ENCODE measurements around the gene C2CD5. TPM values are rescaled to one million over a fixed set of nuclear protein-coding genes. Genes with fewer than 3 reads are reported as not detected.

The C2CD5 gene
- total RNA-seq (26.5 TPM), polyA plus RNA-seq (45.7 TPM)
- long read RNA-seq, donor 1 = 0 reads
- long read RNA-seq, donor 2 = 0 reads
- long read RNA-seq, donor 3, partial matches to known transcripts = 17 of 19 reads
- long read RNA-seq, donor 3, other reads (novel, unspliced or antisense) = 0 of 19 reads
- long read RNA-seq, donor 4, partial matches to known transcripts = 0 of 1 reads
- long read RNA-seq, donor 4, other reads (novel, unspliced or antisense) = 0 of 1 reads
- long read RNA-seq, donor 5, full-length matches to known transcripts = 1 of 15 reads
- long read RNA-seq, donor 5, partial matches to known transcripts = 14 of 15 reads
- long read RNA-seq, donor 5, other reads (novel, unspliced or antisense) = 0 of 15 reads
- long read RNA-seq, donor 6, full-length matches to known transcripts = 1 of 1 reads
- long read RNA-seq, donor 6, partial matches to known transcripts = 0 of 1 reads
- long read RNA-seq, donor 6, other reads (novel, unspliced or antisense) = 0 of 1 reads
- long read RNA-seq, donor 7, full-length matches to known transcripts = 7 of 7 reads
- long read RNA-seq, donor 7, partial matches to known transcripts = 0 of 7 reads
- long read RNA-seq, donor 7, other reads (novel, unspliced or antisense) = 0 of 7 reads
- long read RNA-seq, donor 8, partial matches to known transcripts = 0 of 1 reads
- long read RNA-seq, donor 8, other reads (novel, unspliced or antisense) = 0 of 1 reads
- long read RNA-seq, donor 9, full-length matches to known transcripts = 2 of 2 reads
- long read RNA-seq, donor 9, partial matches to known transcripts = 0 of 2 reads
- long read RNA-seq, donor 9, other reads (novel, unspliced or antisense) = 0 of 2 reads
- long read RNA-seq, donor 10, full-length matches to known transcripts = 1 of 1 reads
- long read RNA-seq, donor 10, partial matches to known transcripts = 0 of 1 reads
- long read RNA-seq, donor 10, other reads (novel, unspliced or antisense) = 0 of 1 reads

DNA sequence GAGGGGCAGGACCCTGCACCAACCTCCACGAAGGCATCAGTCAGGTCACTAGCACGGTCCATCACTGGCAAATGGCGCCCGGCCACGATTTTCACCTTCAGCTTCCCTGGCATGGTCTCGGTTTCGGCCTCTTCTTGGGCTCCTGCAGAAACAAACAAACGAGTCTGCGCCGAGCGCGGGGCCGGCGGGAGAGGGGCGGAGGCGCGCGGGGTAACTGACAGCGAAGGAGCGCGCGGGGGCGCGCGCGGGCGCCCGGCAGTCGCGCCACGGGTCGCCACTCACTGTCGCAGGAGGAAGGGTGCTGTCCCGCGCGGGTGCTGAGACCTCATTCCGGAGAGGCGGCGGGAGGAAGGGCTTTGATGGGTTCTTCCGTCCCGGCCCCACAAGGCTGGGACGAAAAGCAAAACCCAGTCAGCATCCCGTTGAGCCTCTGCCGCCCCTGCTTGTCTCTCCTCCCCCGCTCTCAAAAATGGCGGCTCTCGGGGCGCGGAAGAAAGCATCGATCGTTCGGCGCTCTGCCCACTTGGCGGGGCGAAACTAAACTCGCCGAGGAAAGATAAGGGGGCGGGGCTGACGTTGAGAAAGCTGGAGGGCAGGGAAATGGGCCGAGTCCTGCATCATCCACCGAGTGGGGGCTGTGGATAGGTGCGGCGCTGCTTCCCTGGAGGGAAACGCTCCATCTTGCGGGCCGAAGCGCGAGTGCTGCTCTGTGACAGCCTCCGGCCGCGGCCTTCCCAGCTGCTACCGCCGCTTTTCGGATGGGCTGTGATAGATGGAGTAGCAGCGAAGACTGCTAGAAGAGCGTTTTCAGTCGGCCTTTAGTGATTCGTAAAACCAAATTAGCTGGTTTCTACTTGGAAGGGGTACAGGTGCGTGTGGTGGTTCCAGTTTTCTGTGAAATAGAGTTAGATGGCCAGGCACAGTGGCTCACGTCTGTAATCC is at the start of gene C2CD5:
Gene C2CD5, minus strand, starts transcription at position 505 of the 942 bp plus-strand sequence. Its CDS starts 392 bp downstream, at position 113.
- peak; percentile 92 to 99 (median 96) for DNase-seq (ENCODE audit: low read depth in 6 of 9, low spot score in 9 of 9)
- peak within 1 kb of the TSS; percentile 77 to 95 for H3K4me3 ChIP-seq (ENCODE audit: low read length in 2 of 2)
- H3K9me3 ChIP-seq (ENCODE audit: control insufficient read depth in 2 of 2, insufficient read depth in 1 of 2, low read length in 1 of 2) = peaks cover 0 to 4% of the 10 kb centered on the region in 2 donors
- peaks cover 0 to 3% of the 10 kb centered on the region in 2 donors for H3K36me3 ChIP-seq (ENCODE audit: control insufficient read depth in 2 of 2, insufficient read depth in 2 of 2, low read length in 1 of 2)
- WGBS = 3% methylated on average over 80 of the region's 80 CpGs
- H3K4me1 ChIP-seq (ENCODE audit: control insufficient read depth in 2 of 2, insufficient read depth in 2 of 2, low read length in 2 of 2) = peaks cover 4 to 21% of the 10 kb centered on the region in 2 donors
- H3K27ac ChIP-seq (ENCODE audit: low read depth in 1 of 2, low read length in 1 of 2) = peak within 1 kb of the TSS; percentile 91 to 97
- no peaks in the 10 kb centered on the region for H3K27me3 ChIP-seq (ENCODE audit: control insufficient read depth in 2 of 2, insufficient read depth in 1 of 2, low read length in 1 of 2)

- Histone ChIP-seq H3K4me3 (ENCODE audit: low read length in 2 of 2) (no peak overlapping the region), H3K9me3 (ENCODE audit: control insufficient read depth in 2 of 2, insufficient read depth in 1 of 2, low read length in 1 of 2) (no peaks in the 10 kb centered on the region), H3K27ac (ENCODE audit: low read depth in 1 of 2, low read length in 1 of 2) (peak overlapping the region in 1 of 2 donors; percentile 33), H3K36me3 (ENCODE audit: control insufficient read depth in 2 of 2, insufficient read depth in 2 of 2, low read length in 1 of 2) (no peaks in the 10 kb centered on the region), H3K4me1 (ENCODE audit: control insufficient read depth in 2 of 2, insufficient read depth in 2 of 2, low read length in 2 of 2) (no peaks in the 10 kb centered on the region), H3K27me3 (ENCODE audit: control insufficient read depth in 2 of 2, insufficient read depth in 1 of 2, low read length in 1 of 2) (no peaks in the 10 kb centered on the region)
- no peak for DNase-seq (ENCODE audit: low read depth in 6 of 9, low spot score in 9 of 9)
Measured at GRCh38 chr12:22593864-22594263, 49.5 kb upstream of the C2CD5 start.

- H3K9me3 ChIP-seq (ENCODE audit: control insufficient read depth in 2 of 2, insufficient read depth in 1 of 2, low read length in 1 of 2) = no peaks in the 10 kb centered on the region
- no peaks in the 10 kb centered on the region for H3K4me1 ChIP-seq (ENCODE audit: control insufficient read depth in 2 of 2, insufficient read depth in 2 of 2, low read length in 2 of 2)
- 94% methylated on average over 4 of the region's 4 CpGs for WGBS
- no peak overlapping the region for H3K27ac ChIP-seq (ENCODE audit: low read depth in 1 of 2, low read length in 1 of 2)
- H3K27me3 ChIP-seq (ENCODE audit: control insufficient read depth in 2 of 2, insufficient read depth in 1 of 2, low read length in 1 of 2) = no peaks in the 10 kb centered on the region
- DNase-seq (ENCODE audit: low read depth in 6 of 9, low spot score in 9 of 9) = no peak
- no peak overlapping the region for H3K4me3 ChIP-seq (ENCODE audit: low read length in 2 of 2)
- no peaks in the 10 kb centered on the region for H3K36me3 ChIP-seq (ENCODE audit: control insufficient read depth in 2 of 2, insufficient read depth in 2 of 2, low read length in 1 of 2)
Measured at GRCh38 chr12:22588817-22589216, 44.5 kb upstream of the C2CD5 start.

DNA sequence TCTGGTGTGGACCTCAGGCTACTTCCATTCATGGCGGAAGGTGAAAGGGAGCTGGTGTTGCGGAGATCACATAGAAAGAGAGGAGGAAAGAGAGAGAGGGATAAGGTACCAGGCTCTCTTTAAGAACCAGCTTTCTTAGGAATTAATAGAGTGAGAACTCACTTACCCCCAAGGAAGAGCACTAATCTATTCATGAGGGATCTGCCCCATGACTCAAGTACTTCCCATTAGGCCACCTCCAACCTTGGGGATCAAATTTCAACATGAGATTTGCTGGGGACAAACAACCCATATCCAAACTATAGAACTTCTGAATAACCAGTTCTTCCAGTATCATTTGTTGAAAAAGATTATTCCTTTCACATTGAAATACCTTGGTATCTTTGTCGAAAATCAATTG is 34.0 kb upstream of the C2CD5 start:
- no peaks in the 10 kb centered on the region for H3K27me3 ChIP-seq (ENCODE audit: control insufficient read depth in 2 of 2, insufficient read depth in 1 of 2, low read length in 1 of 2)
- no peak overlapping the region for H3K27ac ChIP-seq (ENCODE audit: low read depth in 1 of 2, low read length in 1 of 2)
- H3K9me3 ChIP-seq (ENCODE audit: control insufficient read depth in 2 of 2, insufficient read depth in 1 of 2, low read length in 1 of 2) = no peaks in the 10 kb centered on the region
- DNase-seq (ENCODE audit: low read depth in 6 of 9, low spot score in 9 of 9) = no peak
- WGBS = 98% methylated on average over 3 of the region's 3 CpGs
- H3K36me3 ChIP-seq (ENCODE audit: control insufficient read depth in 2 of 2, insufficient read depth in 2 of 2, low read length in 1 of 2) = no peaks in the 10 kb centered on the region
- H3K4me3 ChIP-seq (ENCODE audit: low read length in 2 of 2) = no peak overlapping the region
- H3K4me1 ChIP-seq (ENCODE audit: control insufficient read depth in 2 of 2, insufficient read depth in 2 of 2, low read length in 2 of 2) = no peaks in the 10 kb centered on the region

- Histone ChIP-seq H3K4me3 (ENCODE audit: low read length in 2 of 2) (no peak overlapping the region), H3K27me3 (ENCODE audit: control insufficient read depth in 2 of 2, insufficient read depth in 1 of 2, low read length in 1 of 2) (no peaks in the 10 kb centered on the region), H3K27ac (ENCODE audit: low read depth in 1 of 2, low read length in 1 of 2) (no peak overlapping the region), H3K36me3 (ENCODE audit: control insufficient read depth in 2 of 2, insufficient read depth in 2 of 2, low read length in 1 of 2) (no peaks in the 10 kb centered on the region), H3K9me3 (ENCODE audit: control insufficient read depth in 2 of 2, insufficient read depth in 1 of 2, low read length in 1 of 2) (no peaks in the 10 kb centered on the region), H3K4me1 (ENCODE audit: control insufficient read depth in 2 of 2, insufficient read depth in 2 of 2, low read length in 2 of 2) (no peaks in the 10 kb centered on the region)
- WGBS = 99% methylated on average over 1 of the region's 1 CpG
- no peak for DNase-seq (ENCODE audit: low read depth in 6 of 9, low spot score in 9 of 9)
Measured at GRCh38 chr12:22577667-22578066, 33.3 kb upstream of the C2CD5 start.

- Histone ChIP-seq H3K9me3 (ENCODE audit: control insufficient read depth in 2 of 2, insufficient read depth in 1 of 2, low read length in 1 of 2) (no peaks in the 10 kb centered on the region), H3K4me1 (ENCODE audit: control insufficient read depth in 2 of 2, insufficient read depth in 2 of 2, low read length in 2 of 2) (no peaks in the 10 kb centered on the region), H3K27me3 (ENCODE audit: control insufficient read depth in 2 of 2, insufficient read depth in 1 of 2, low read length in 1 of 2) (no peaks in the 10 kb centered on the region), H3K4me3 (ENCODE audit: low read length in 2 of 2) (no peak overlapping the region), H3K36me3 (ENCODE audit: control insufficient read depth in 2 of 2, insufficient read depth in 2 of 2, low read length in 1 of 2) (no peaks in the 10 kb centered on the region), H3K27ac (ENCODE audit: low read depth in 1 of 2, low read length in 1 of 2) (no peak overlapping the region)
- WGBS = 96% methylated on average over 2 of the region's 2 CpGs
- no peak for DNase-seq (ENCODE audit: low read depth in 6 of 9, low spot score in 9 of 9)
Measured at GRCh38 chr12:22576473-22576872, 32.1 kb upstream of the C2CD5 start.

GRCh38 chr12:22576065-22576464 is 31.7 kb upstream of the C2CD5 start:
- no peaks in the 10 kb centered on the region for H3K36me3 ChIP-seq (ENCODE audit: control insufficient read depth in 2 of 2, insufficient read depth in 2 of 2, low read length in 1 of 2)
- H3K4me1 ChIP-seq (ENCODE audit: control insufficient read depth in 2 of 2, insufficient read depth in 2 of 2, low read length in 2 of 2) = no peaks in the 10 kb centered on the region
- DNase-seq (ENCODE audit: low read depth in 6 of 9, low spot score in 9 of 9) = no peak
- H3K27me3 ChIP-seq (ENCODE audit: control insufficient read depth in 2 of 2, insufficient read depth in 1 of 2, low read length in 1 of 2) = no peaks in the 10 kb centered on the region
- H3K9me3 ChIP-seq (ENCODE audit: control insufficient read depth in 2 of 2, insufficient read depth in 1 of 2, low read length in 1 of 2) = no peaks in the 10 kb centered on the region
- no peak overlapping the region for H3K4me3 ChIP-seq (ENCODE audit: low read length in 2 of 2)
- H3K27ac ChIP-seq (ENCODE audit: low read depth in 1 of 2, low read length in 1 of 2) = no peak overlapping the region
- 92% methylated on average over 1 of the region's 1 CpG for WGBS

GRCh38 chr12:22574921-22575320 is 30.6 kb upstream of the C2CD5 start:
- Histone ChIP-seq H3K27ac (ENCODE audit: low read depth in 1 of 2, low read length in 1 of 2) (no peak overlapping the region), H3K27me3 (ENCODE audit: control insufficient read depth in 2 of 2, insufficient read depth in 1 of 2, low read length in 1 of 2) (no peaks in the 10 kb centered on the region), H3K9me3 (ENCODE audit: control insufficient read depth in 2 of 2, insufficient read depth in 1 of 2, low read length in 1 of 2) (no peaks in the 10 kb centered on the region), H3K4me3 (ENCODE audit: low read length in 2 of 2) (no peak overlapping the region), H3K4me1 (ENCODE audit: control insufficient read depth in 2 of 2, insufficient read depth in 2 of 2, low read length in 2 of 2) (no peaks in the 10 kb centered on the region), H3K36me3 (ENCODE audit: control insufficient read depth in 2 of 2, insufficient read depth in 2 of 2, low read length in 1 of 2) (no peaks in the 10 kb centered on the region)
- 97% methylated on average over 3 of the region's 3 CpGs for WGBS
- DNase-seq (ENCODE audit: low read depth in 6 of 9, low spot score in 9 of 9) = no peak
